ENCODE results near the gene XRCC3.

XRCC3 gene

GRCh38 chr14:103676881-103677675, 38.2 kb downstream of the XRCC3 start:
- DNase-seq (ENCODE audit: low read depth in 2 of 2): no peak
- H3K4me3 ChIP-seq (replicated peaks in 1 of 2; ENCODE audit: low read depth in 2 of 2, low read length in 2 of 2): no peak overlapping the region
- TF ChIP-seq CTCF (IDR thresholded peaks at IDR 0.05; ENCODE audit: low read depth, low read length): no peak

- DNase-seq (ENCODE audit: low read depth in 2 of 2): no peak
- no peak overlapping the region for H3K4me3 ChIP-seq (replicated peaks in 1 of 2; ENCODE audit: low read depth in 2 of 2, low read length in 2 of 2)
- no peak for TF ChIP-seq CTCF (IDR thresholded peaks at IDR 0.05; ENCODE audit: low read depth, low read length)
Observed at GRCh38 chr14:103675957-103676356, 39.3 kb downstream of the XRCC3 start.

DNA sequence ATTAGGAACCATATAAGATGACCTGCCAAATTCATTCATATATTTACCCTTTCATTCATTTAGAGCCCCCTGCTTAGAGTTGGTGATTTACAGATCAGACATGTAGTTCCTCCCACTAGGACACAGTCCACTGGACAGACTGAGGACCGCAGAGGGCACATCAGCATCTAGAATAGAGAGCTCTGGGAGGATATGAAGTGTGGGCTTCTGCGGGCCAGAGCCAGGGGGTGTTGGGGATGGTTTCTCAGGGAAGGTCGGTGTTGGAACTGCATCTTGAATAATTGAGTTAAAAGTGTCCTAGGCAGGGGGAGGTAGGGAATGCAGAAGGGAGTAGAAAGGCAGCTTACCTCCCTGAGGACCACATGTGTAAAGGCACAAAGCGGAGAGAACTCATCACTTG, 43.3 kb downstream of the XRCC3 start:
- TF ChIP-seq CTCF (IDR thresholded peaks at IDR 0.05; ENCODE audit: low read depth, low read length): no peak
- no peak for DNase-seq (ENCODE audit: low read depth in 2 of 2)
- H3K4me3 ChIP-seq (replicated peaks in 1 of 2; ENCODE audit: low read depth in 2 of 2, low read length in 2 of 2): no peak overlapping the region

- DNase-seq (ENCODE audit: low read depth in 2 of 2): no peak
- no peak for TF ChIP-seq CTCF (IDR thresholded peaks at IDR 0.05; ENCODE audit: low read depth, low read length)
- H3K4me3 ChIP-seq (replicated peaks in 1 of 2; ENCODE audit: low read depth in 2 of 2, low read length in 2 of 2): no peak overlapping the region
Observed at GRCh38 chr14:103669370-103669769, 45.9 kb downstream of the XRCC3 start.

DNA sequence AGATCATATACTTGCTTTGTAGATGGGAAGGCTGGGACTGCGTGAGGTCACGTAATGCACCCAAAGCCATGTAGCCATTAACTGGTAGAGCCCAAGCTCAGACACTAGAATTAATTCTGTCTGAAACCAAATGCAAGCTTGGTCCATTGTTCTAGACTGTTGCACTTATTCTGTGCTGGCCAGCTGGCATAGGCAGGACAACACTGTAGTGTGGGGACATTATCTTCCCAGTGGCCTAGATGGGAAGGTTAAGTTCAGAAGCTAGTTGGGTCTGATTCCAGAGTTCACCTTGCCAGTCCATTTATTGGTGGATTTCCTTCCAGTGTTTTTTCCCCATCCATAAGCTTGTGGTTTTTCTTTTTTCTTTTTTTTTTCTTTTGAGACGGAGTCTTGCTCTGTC, 47.1 kb downstream of the XRCC3 start:
- no peak overlapping the region for H3K4me3 ChIP-seq (replicated peaks in 1 of 2; ENCODE audit: low read depth in 2 of 2, low read length in 2 of 2)
- no peak for TF ChIP-seq CTCF (IDR thresholded peaks at IDR 0.05; ENCODE audit: low read depth, low read length)
- no peak for DNase-seq (ENCODE audit: low read depth in 2 of 2)

- DNase-seq (ENCODE audit: low read depth in 2 of 2): no peak
- no peak overlapping the region for H3K4me3 ChIP-seq (replicated peaks in 1 of 2; ENCODE audit: low read depth in 2 of 2, low read length in 2 of 2)
- TF ChIP-seq CTCF (IDR thresholded peaks at IDR 0.05; ENCODE audit: low read depth, low read length): no peak
Observed at GRCh38 chr14:103667671-103668070, 47.6 kb downstream of the XRCC3 start.

GRCh38 chr14:103663506-103663905, 51.7 kb downstream of the XRCC3 start:
- no peak for TF ChIP-seq CTCF (IDR thresholded peaks at IDR 0.05; ENCODE audit: low read depth, low read length)
- no peak for DNase-seq (ENCODE audit: low read depth in 2 of 2)
- H3K4me3 ChIP-seq (replicated peaks in 1 of 2; ENCODE audit: low read depth in 2 of 2, low read length in 2 of 2): no peak overlapping the region

Data from cardiac fibroblast (primary cell).